ENCODE data around the gene DGCR2. TPM values are rescaled to one million over a fixed set of nuclear protein-coding genes. Genes with fewer than 3 reads are reported as not detected.

Gene DGCR2
- total and polyA plus RNA-seq, 12 donors: 24.3 to 70.1 (median 51.9) TPM

- TF ChIP-seq, protein P1, sequence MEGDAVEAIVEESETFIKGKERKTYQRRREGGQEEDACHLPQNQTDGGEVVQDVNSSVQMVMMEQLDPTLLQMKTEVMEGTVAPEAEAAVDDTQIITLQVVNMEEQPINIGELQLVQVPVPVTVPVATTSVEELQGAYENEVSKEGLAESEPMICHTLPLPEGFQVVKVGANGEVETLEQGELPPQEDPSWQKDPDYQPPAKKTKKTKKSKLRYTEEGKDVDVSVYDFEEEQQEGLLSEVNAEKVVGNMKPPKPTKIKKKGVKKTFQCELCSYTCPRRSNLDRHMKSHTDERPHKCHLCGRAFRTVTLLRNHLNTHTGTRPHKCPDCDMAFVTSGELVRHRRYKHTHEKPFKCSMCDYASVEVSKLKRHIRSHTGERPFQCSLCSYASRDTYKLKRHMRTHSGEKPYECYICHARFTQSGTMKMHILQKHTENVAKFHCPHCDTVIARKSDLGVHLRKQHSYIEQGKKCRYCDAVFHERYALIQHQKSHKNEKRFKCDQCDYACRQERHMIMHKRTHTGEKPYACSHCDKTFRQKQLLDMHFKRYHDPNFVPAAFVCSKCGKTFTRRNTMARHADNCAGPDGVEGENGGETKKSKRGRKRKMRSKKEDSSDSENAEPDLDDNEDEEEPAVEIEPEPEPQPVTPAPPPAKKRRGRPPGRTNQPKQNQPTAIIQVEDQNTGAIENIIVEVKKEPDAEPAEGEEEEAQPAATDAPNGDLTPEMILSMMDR (IDR thresholded peaks at IDR 0.05): no peak
- TF ChIP-seq POLR2A (IDR thresholded peaks at IDR 0.05): no peak
- no peak overlapping the region for H3K4me3 ChIP-seq
- WGBS, 4 donors: 67 to 82% (median 73%) methylated on average over 10 to 11 of the region's 11 CpGs
- intact Hi-C loops (cut with DNase I): loop anchor here in 1 of 2 donors (10.0 kb wide), 1 partner anchor 488 kb away; no protein-coding TSS in a partner anchor
- H3K4me1 ChIP-seq (replicated peaks in 1 of 2): peaks cover 7 to 14% of the 10 kb centered on the region in 2 donors
- peaks cover 31% of the 10 kb centered on the region for H3K27me3 ChIP-seq
- no peaks in the 10 kb centered on the region for H3K9me3 ChIP-seq (replicated peaks in 1 of 3)
- peaks cover 0 to 12% of the 10 kb centered on the region in 2 donors for H3K36me3 ChIP-seq (replicated peaks in 1 of 2)
- no peak for DNase-seq
- no peak overlapping the region for H3K27ac ChIP-seq
These were observed 24.2 kb upstream of the DGCR2 start for GRCh38 chr22:19146215-19146968.

- TF ChIP-seq, protein P1 (IDR thresholded peaks at IDR 0.05): no peak
- TF ChIP-seq POLR2A (IDR thresholded peaks at IDR 0.05): no peak
- Histone ChIP-seq H3K4me1 (replicated peaks in 1 of 2) (peaks cover 7 to 10% of the 10 kb centered on the region in 2 donors), H3K27me3 (peaks cover 11% of the 10 kb centered on the region), H3K27ac (peak overlapping the region in 4 of 5 donors; percentile 29 to 81 (median 58)), H3K9me3 (replicated peaks in 1 of 3) (no peaks in the 10 kb centered on the region), H3K36me3 (replicated peaks in 1 of 2) (peaks cover 0 to 36% of the 10 kb centered on the region in 2 donors), H3K4me3 (peak overlapping the region in 3 of 4 donors; percentile 47 to 70 (median 62))
- 0 to 3% (median 2%) methylated on average over 17 of the region's 17 CpGs for WGBS, 4 donors
- intact Hi-C loops (cut with DNase I): loop anchor here in 1 of 2 donors (10.0 kb wide), 1 partner anchor 491 kb away; no protein-coding TSS in a partner anchor
- peak in 1 of 7 donors; percentile 12 for DNase-seq
These were observed 21.8 kb upstream of the DGCR2 start for GRCh38 chr22:19143967-19144400.

DNA sequence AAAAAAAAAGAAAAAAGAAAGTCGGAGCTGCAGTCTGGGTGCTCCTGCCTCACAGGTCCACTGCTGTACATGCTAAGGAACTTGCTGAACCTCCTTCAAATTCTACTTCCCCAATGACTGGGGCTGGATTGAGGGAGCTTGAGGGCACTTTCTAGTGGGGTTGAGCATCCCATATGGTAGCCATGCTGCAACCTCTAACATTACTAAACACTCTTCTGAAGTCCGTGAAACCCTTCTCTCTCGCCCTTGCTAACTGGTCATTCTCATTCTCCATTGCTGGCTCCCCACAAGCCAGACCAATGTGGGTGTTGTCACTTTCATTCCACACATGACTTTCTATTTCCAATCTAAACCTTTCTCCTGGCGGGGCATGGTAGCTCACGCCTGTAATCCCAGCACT is 21.0 kb upstream of the DGCR2 start:
- H3K9me3 ChIP-seq (replicated peaks in 1 of 3): no peaks in the 10 kb centered on the region
- TF ChIP-seq POLR2A (IDR thresholded peaks at IDR 0.05): no peak
- TF ChIP-seq, protein P1 (IDR thresholded peaks at IDR 0.05): no peak
- no peak overlapping the region for H3K27ac ChIP-seq
- H3K36me3 ChIP-seq (replicated peaks in 1 of 2): peaks cover 0 to 44% of the 10 kb centered on the region in 2 donors
- 89 to 96% (median 90%) methylated on average over 5 of the region's 5 CpGs for WGBS, 4 donors
- peaks cover 4% of the 10 kb centered on the region for H3K27me3 ChIP-seq
- intact Hi-C loops (cut with DNase I): loop anchor here in 1 of 2 donors (10.0 kb wide), 1 partner anchor 492 kb away; no protein-coding TSS in a partner anchor
- H3K4me3 ChIP-seq: peak overlapping the region in 1 of 4 donors; percentile 70
- peaks cover 7 to 10% of the 10 kb centered on the region in 2 donors for H3K4me1 ChIP-seq (replicated peaks in 1 of 2)
- DNase-seq: no peak

DNA sequence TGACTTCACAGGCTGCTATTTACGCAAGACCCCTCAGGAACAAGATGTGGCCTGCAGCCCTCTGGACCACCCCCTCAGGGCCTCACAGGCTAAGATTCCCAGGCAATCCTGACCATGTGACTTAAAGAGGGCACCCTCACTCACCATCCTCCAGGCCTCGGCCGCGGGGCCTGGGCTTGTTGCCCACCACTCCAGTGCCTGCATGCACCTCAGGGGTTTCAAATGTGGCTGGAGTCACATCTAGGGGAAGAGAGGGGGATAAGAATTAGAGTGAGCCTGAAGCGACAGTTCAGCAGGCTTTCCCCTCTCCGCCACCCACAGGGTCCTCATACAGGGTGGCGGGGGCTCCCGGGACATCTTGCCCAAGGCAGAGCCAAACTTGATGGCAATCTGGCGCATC is 20.2 kb upstream of the DGCR2 start:
- Histone ChIP-seq H3K4me3 (no peak overlapping the region), H3K9me3 (replicated peaks in 1 of 3) (no peaks in the 10 kb centered on the region), H3K27ac (no peak overlapping the region), H3K36me3 (replicated peaks in 1 of 2) (peaks cover 0 to 52% of the 10 kb centered on the region in 2 donors), H3K4me1 (replicated peaks in 1 of 2) (peaks cover 7 to 10% of the 10 kb centered on the region in 2 donors), H3K27me3 (no peaks in the 10 kb centered on the region)
- intact Hi-C loops (cut with DNase I): loop anchor here in 1 of 2 donors (10.0 kb wide), 1 partner anchor 492 kb away; no protein-coding TSS in a partner anchor
- no peak for DNase-seq
- 87 to 99% (median 93%) methylated on average over 9 of the region's 9 CpGs for WGBS, 4 donors
- TF ChIP-seq, protein P1 (IDR thresholded peaks at IDR 0.05): no peak
- no peak for TF ChIP-seq POLR2A (IDR thresholded peaks at IDR 0.05)

Measured in adrenal gland (tissue), 12 donors.